Measurements from ENCODE around the gene ZNF689.
"Not testable (repeated sequence)": the region's sequence is repeated elsewhere in the genome, so short reads cannot be mapped to it uniquely, and the experiment has no call there.

Gene ZNF689

GRCh38 chr16:30590869-30591268 lies 19.3 kb downstream of the ZNF689 start:
- not testable (repeated sequence) for DNase-seq

- not testable (repeated sequence) for DNase-seq
Measured at GRCh38 chr16:30589582-30589981, 20.6 kb downstream of the ZNF689 start.

- DNase-seq: no peak
Measured at GRCh38 chr16:30588651-30589050, 21.5 kb downstream of the ZNF689 start.

- DNase-seq: peak; percentile 96
Measured at GRCh38 chr16:30585400-30586191, 24.6 kb downstream of the ZNF689 start, which contains the start of gene ZNF785. TSS of gene ZNF785 (minus strand) at chr16:30585697. CDS start at chr16:30585611, 86 bp downstream.

- peak; percentile 37 for DNase-seq
Measured at GRCh38 chr16:30585022-30585399, 25.2 kb downstream of the ZNF689 start.

- no peak for DNase-seq
Measured at GRCh38 chr16:30582611-30583340, 27.4 kb downstream of the ZNF689 start.

- DNase-seq: no peak
Measured at GRCh38 chr16:30581457-30581856, 28.7 kb downstream of the ZNF689 start.

GRCh38 chr16:30574678-30575077 lies 35.5 kb downstream of the ZNF689 start:
- DNase-seq: no peak

- DNase-seq: peak; percentile 98
Measured at GRCh38 chr16:30571445-30572322, 38.5 kb downstream of the ZNF689 start, which contains the start of gene ZNF688. TSS of gene ZNF688 (minus strand) at chr16:30571714. CDS start at chr16:30571629, 85 bp downstream.

- DNase-seq: no peak
Measured at GRCh38 chr16:30570636-30571444, 39.3 kb downstream of the ZNF689 start.

- DNase-seq: no peak
Measured at GRCh38 chr16:30569746-30570635, 40.2 kb downstream of the ZNF689 start.

GRCh38 chr16:30569281-30569680 lies 40.9 kb downstream of the ZNF689 start:
- no peak for DNase-seq

- DNase-seq: no peak
Measured at GRCh38 chr16:30567991-30568638, 42.1 kb downstream of the ZNF689 start.

- DNase-seq: no peak
Measured at GRCh38 chr16:30567160-30567990, 42.8 kb downstream of the ZNF689 start.

GRCh38 chr16:30566531-30566930 lies 43.7 kb downstream of the ZNF689 start:
- DNase-seq: no peak

- DNase-seq: no peak
Measured at GRCh38 chr16:30565984-30566383, 44.2 kb downstream of the ZNF689 start.

GRCh38 chr16:30565526-30565925 lies 44.7 kb downstream of the ZNF689 start:
- no peak for DNase-seq

- no peak for DNase-seq
Measured at GRCh38 chr16:30562021-30562420, 48.2 kb downstream of the ZNF689 start.

GRCh38 chr16:30561089-30561816 lies 48.9 kb downstream of the ZNF689 start:
- no peak for DNase-seq
